Activated CD4-positive, alpha-beta T cell treated with anti-CD3 and anti-CD28 coated beads, Interleukin-2, amount 50 U/mL, for 4 hours (primary cell): Measurements from ENCODE around the gene METTL27.
"Not testable (repeated sequence)": the region's sequence is repeated elsewhere in the genome, so short reads cannot be mapped to it uniquely, and the experiment has no call there.

Source experiments
- DNase-seq, 2 experiments: peaks; one replicate each; pipeline ENCODE4 v3.0.0-alpha.2; 2020

The METTL27 gene

DNA sequence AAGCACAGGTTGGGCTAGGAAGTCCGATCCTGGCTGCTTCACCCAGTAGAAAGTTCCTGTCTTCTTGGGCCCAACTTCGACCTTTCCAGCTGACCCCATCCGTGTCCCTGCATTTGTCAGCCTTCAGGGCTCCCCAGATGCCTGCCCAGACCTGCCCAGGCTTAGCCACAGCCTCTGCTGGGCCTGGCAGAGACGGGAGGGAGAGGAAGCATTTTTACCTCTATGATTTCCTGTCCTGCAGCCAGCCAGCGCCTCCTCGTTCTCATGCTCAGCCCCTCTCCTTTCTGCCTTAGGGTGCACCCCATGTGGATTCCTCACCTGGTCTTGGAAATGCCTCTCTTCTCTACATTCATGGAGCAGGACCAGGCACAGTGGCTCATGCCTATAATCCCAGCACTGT lies 3.7 kb downstream of the METTL27 start:
- DNase-seq = no peak

DNA sequence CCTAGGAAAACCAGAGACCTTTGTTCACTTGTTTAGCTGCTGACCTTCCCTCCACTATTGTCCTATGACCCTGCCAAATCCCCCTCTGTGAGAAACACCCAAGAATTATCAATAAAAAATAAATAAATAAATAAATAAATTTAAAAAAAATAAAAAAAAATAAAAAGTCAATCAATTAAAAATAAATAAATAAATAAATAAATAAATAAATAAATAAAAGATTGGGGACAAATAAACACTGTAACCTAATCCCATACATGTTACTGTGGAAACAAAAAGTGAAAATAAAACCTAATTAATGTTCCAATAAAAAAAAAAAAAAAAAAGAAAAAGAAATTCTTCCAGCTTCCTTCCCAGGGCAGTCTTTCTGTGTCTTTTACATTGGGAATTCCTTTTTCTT lies 5.1 kb downstream of the METTL27 start:
- not testable (repeated sequence) for DNase-seq

GRCh38 chr7:73834626-73835191 lies 7.6 kb downstream of the METTL27 start:
- DNase-seq = no peak

- no peak for DNase-seq
Observed at GRCh38 chr7:73833251-73833919, 8.9 kb downstream of the METTL27 start.

DNA sequence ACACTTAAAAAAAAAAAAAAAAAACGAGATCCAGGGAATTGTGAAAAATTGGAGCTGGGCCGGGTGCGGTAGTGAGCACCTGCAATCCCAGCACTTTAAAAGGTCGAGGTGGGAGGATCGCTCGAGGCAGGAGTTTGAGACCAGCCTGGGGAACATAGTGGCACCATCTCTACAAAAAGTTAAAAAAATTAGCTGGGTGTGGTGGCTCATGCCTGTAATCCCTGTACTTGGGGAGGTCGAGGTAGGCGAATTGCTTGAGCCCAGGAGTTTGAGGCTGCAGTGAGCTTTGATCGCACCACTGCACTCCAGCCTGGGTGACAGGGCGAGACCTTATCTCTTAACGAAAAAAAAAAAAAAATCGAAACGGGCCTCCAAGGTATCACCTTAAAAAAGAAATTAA lies 9.5 kb downstream of the METTL27 start:
- no peak for DNase-seq

GRCh38 chr7:73831834-73832651 lies 10.3 kb downstream of the METTL27 start:
- DNase-seq = no peak

GRCh38 chr7:73831584-73831833 lies 10.8 kb downstream of the METTL27 start:
- DNase-seq = no peak

DNA sequence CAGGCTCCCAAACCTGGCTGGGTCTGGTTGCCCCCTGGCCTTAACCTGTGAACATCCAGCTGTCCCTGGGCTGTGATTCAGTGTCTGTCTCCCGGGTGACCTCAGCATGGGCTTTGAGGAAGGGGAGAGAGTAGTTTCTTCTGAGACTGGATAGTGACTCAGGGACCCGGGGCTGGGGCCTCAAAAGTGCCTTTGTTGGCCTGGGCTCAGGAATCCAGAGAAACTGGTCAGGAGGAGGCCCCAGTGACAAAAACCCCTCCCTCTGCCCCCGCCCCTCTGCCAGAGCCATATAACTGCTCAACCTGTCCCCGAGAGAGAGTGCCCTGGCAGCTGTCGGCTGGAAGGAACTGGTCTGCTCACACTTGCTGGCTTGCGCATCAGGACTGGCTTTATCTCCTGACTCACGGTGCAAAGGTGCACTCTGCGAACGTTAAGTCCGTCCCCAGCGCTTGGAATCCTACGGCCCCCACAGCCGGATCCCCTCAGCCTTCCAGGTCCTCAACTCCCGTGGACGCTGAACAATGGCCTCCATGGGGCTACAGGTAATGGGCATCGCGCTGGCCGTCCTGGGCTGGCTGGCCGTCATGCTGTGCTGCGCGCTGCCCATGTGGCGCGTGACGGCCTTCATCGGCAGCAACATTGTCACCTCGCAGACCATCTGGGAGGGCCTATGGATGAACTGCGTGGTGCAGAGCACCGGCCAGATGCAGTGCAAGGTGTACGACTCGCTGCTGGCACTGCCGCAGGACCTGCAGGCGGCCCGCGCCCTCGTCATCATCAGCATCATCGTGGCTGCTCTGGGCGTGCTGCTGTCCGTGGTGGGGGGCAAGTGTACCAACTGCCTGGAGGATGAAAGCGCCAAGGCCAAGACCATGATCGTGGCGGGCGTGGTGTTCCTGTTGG lies 11.4 kb downstream of the METTL27 start, which contains the start of gene CLDN4:
Gene CLDN4 (plus strand): TSS at position 316 of the 903 bp plus-strand sequence. CDS start 206 bp downstream, at position 522.
- DNase-seq = no peak

GRCh38 chr7:73829921-73830680 lies 12.2 kb downstream of the METTL27 start:
- no peak for DNase-seq

GRCh38 chr7:73829505-73829904 lies 12.8 kb downstream of the METTL27 start:
- no peak for DNase-seq

GRCh38 chr7:73828972-73829371 lies 13.3 kb downstream of the METTL27 start:
- no peak for DNase-seq

GRCh38 chr7:73828107-73828803 lies 14.1 kb downstream of the METTL27 start:
- DNase-seq = no peak

- DNase-seq = no peak
Observed at GRCh38 chr7:73827567-73828106, 14.7 kb downstream of the METTL27 start.

GRCh38 chr7:73824986-73825385 lies 17.3 kb downstream of the METTL27 start:
- DNase-seq = no peak

DNA sequence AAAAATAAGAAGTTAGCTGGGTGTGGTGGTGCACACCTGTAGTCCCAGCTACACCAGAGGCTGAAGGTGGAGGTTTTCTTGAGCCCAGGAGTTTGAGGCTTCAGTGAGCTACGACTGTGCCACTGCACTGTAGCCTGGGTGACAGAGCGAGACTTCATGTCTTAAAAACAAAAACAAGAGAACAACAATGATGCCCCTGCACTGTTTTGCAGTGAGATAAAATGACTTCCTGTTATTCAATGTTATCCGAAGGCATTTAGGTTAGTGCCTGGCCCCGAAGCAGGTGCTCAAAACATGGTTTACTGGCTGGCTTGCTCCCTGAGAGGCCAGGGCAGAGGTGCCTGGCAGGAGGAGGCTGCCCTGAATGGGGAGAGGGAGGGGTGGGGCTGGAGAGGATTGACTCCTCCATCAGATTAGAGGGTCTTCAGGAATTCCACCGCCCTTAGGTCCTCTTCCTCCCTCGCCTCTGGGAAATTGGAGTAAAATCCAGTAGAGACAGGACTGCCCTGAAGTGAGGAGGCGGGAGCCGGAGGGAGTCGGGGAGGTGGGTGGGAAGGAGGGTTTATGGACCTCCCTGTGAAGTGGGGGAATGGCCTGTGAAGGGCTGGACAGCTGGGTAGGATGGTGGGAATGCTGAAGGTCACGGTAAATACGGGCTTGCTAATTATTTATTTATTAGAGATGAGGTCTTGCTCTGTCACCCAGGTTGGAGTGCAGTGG lies 18.3 kb downstream of the METTL27 start:
- DNase-seq = no peak

- DNase-seq = no peak
Observed at GRCh38 chr7:73823257-73823656, 19.1 kb downstream of the METTL27 start.

- no peak for DNase-seq
Observed at GRCh38 chr7:73822319-73823173, 19.8 kb downstream of the METTL27 start.

GRCh38 chr7:73821597-73822285 lies 20.6 kb downstream of the METTL27 start:
- DNase-seq = not testable (repeated sequence)

DNA sequence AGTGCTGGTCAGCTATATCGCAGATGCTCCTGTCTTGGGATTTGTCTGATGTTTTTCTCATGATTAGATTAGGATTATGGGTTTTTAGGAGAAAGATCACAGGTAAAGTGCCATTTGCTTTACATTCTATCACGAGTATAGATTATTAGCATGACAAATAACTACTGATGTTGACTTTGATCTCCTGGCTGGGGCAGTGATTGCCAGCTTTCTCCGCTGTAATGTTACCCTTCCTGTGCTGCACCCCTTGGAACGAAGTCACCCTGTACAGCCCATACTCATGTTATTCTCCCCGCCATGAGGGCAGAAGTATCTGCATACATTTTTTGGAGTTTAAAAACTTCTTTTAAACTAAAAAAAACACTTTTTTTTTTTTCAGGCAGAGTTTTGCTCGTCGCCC lies 22.3 kb downstream of the METTL27 start:
- DNase-seq = no peak
